Renal cortex interstitium (tissue), 3 donors: Measurements from ENCODE around the gene SYT5. TPM values are rescaled to one million over a fixed set of nuclear protein-coding genes. Genes with fewer than 3 reads are reported as not detected.

Experiments
- polyA plus RNA-seq, 3 donors: library from polyadenylated mRNA; unstranded; fragments of 120-200 nt; gene quantifications; one replicate each; pipeline ENCODE4 v1.2.1, GENCODE V29; 2013; ENCODE audit not compliant: insufficient read length in 3 of 3

SYT5 gene
- polyA plus RNA-seq, 3 donors, result 0.11 to 0.47 (median 0.44) TPM

Other genes starting within 250 kb of the SYT5 start
- not detected for gene NLRP7, start 232.8 kb downstream of the SYT5 start, polyA plus RNA-seq
- 10 to 100 TPM in 2 of 3 donors, 1 to 10 TPM in 1; 6.4 to 22.0 (median 17.9) TPM for gene NLRP2, start 213.9 kb downstream of the SYT5 start, polyA plus RNA-seq
- under 1 TPM; 0.37 to 0.68 (median 0.39) TPM for gene GP6, start 142.0 kb downstream of the SYT5 start, polyA plus RNA-seq
- 10 to 100 TPM; 13.6 to 27.1 (median 15.9) TPM for gene RDH13, start 117.1 kb downstream of the SYT5 start, polyA plus RNA-seq
- gene EPS8L1, start 104.4 kb downstream of the SYT5 start, polyA plus RNA-seq, result 10 to 100 TPM; 48.0 to 77.9 (median 61.6) TPM
- gene PPP1R12C, start 62.7 kb downstream of the SYT5 start, polyA plus RNA-seq, result 100 to 1,000 TPM in 1 of 3 donors, 10 to 100 TPM in 2; 66.4 to 116 (median 95.8) TPM
- 1 to 10 TPM; 2.7 to 7.0 (median 4.5) TPM for gene TNNT1, start 31.1 kb downstream of the SYT5 start, polyA plus RNA-seq
- gene TNNI3, start 22.6 kb downstream of the SYT5 start, polyA plus RNA-seq, result 1 to 10 TPM; 3.4 to 3.7 (median 3.5) TPM
- gene DNAAF3, start 13.7 kb downstream of the SYT5 start, polyA plus RNA-seq, result 1 to 10 TPM; 6.6 to 9.9 (median 8.1) TPM
- under 1 TPM; 0.09 to 0.16 (median 0.12) TPM for gene PTPRH, start 29.2 kb upstream of the SYT5 start, polyA plus RNA-seq
- 1 to 10 TPM; 2.6 to 7.1 (median 4.2) TPM for gene TMEM86B, start 48.5 kb upstream of the SYT5 start, polyA plus RNA-seq
- gene PPP6R1, start 78.7 kb upstream of the SYT5 start, polyA plus RNA-seq, result 10 to 100 TPM; 39.3 to 52.1 (median 48.9) TPM
- gene HSPBP1, start 99.8 kb upstream of the SYT5 start, polyA plus RNA-seq, result 10 to 100 TPM; 23.2 to 41.2 (median 39.2) TPM
- gene BRSK1, start 103.7 kb upstream of the SYT5 start, polyA plus RNA-seq, result 10 to 100 TPM; 12.7 to 16.2 (median 14.6) TPM
- gene TMEM150B, start 145.1 kb upstream of the SYT5 start, polyA plus RNA-seq, result 1 to 10 TPM in 1 of 3 donors, under 1 TPM in 2; 0.72 to 2.1 (median 0.90) TPM
- 10 to 100 TPM; 16.5 to 34.5 (median 23.4) TPM for gene KMT5C, start 159.6 kb upstream of the SYT5 start, polyA plus RNA-seq
- 1 to 10 TPM in 2 of 3 donors, under 1 TPM in 1; 0.82 to 1.9 (median 1.2) TPM for gene COX6B2, start 174.4 kb upstream of the SYT5 start, polyA plus RNA-seq
- gene GARIN5B, start 183.0 kb upstream of the SYT5 start, polyA plus RNA-seq, result under 1 TPM; 0.12 to 0.24 (median 0.13) TPM
- gene IL11, start 190.2 kb upstream of the SYT5 start, polyA plus RNA-seq, result 1 to 10 TPM in 2 of 3 donors, under 1 TPM in 1; 0.84 to 2.8 (median 1.5) TPM
- gene TMEM190, start 196.5 kb upstream of the SYT5 start, polyA plus RNA-seq, result 1 to 10 TPM in 1 of 3 donors, under 1 TPM in 1, not detected in 1; 0.17 to 1.1 TPM
- gene TMEM238, start 204.0 kb upstream of the SYT5 start, polyA plus RNA-seq, result 1 to 10 TPM in 1 of 3 donors, under 1 TPM in 2; 0.58 to 1.3 (median 0.78) TPM
- gene RPL28, start 205.6 kb upstream of the SYT5 start, polyA plus RNA-seq, result 1,000 to 10,000 TPM in 2 of 3 donors, 100 to 1,000 TPM in 1; 762 to 1,286 (median 1,213) TPM
- gene UBE2S, start 227.5 kb upstream of the SYT5 start, polyA plus RNA-seq, result 10 to 100 TPM; 39.8 to 70.7 (median 42.8) TPM